Measurements from ENCODE around the gene HNRNPR. TPM values are rescaled to one million over a fixed set of nuclear protein-coding genes. Genes with fewer than 3 reads are reported as not detected.

Gene HNRNPR
- total and polyA plus RNA-seq, 9 of the 15 experiments (the other 6 are each of a cell fraction or from before 2014, with no cell fraction given): 80.9 to 372 (median 301) TPM

- CTCF ChIA-PET (ENCODE audit: low intra/inter-chr PET ratio): no interaction called here
- no peak overlapping the region for H3K4me2 ChIP-seq (ENCODE audit: insufficient read depth, low read length)
- in situ Hi-C loops (cut with MboI): no loop called here
Observed at GRCh38 chr1:23274134-23274505, 70.0 kb downstream of the HNRNPR start.

More at GRCh38 chr1:23274134-23274505, 70.0 kb downstream of the HNRNPR start:
- H3K4me1 ChIP-seq (replicated peaks in 1 of 2; ENCODE audit: control insufficient read depth in 2 of 2, insufficient read depth in 2 of 2, low read length in 2 of 2): peaks cover 0 to 6% of the 10 kb centered on the region in 2 experiments; a peak in 3 of 5 replicates
- POLR2A ChIA-PET: interaction anchor here (0.8 to 1.4 kb wide), 3 partner anchors 11 to 24 kb away, joined by 3 to 4 read pairs (median 4); no protein-coding TSS in a partner anchor
- no peak overlapping the region for H3K27ac ChIP-seq (ENCODE audit: extremely low read depth, low read depth, low read length)
- intact Hi-C loops (cut with micrococcal nuclease): loop anchor here (10.0 kb wide), 1 partner anchor 179 kb away; no protein-coding TSS in a partner anchor
- no peak for TF ChIP-seq RREB1 (CRISPR knock-in tag; IDR thresholded peaks at IDR 0.05)
- TF ChIP-seq CGGBP1 (CRISPR knock-in tag; IDR thresholded peaks at IDR 0.05): no peak
- TF ChIP-seq RBM15 (IDR thresholded peaks at IDR 0.05; ENCODE audit: insufficient read depth, low read length): no peak
- no peak for TF ChIP-seq PATZ1 (CRISPR knock-in tag; IDR thresholded peaks at IDR 0.05; ENCODE audit: borderline replicate concordance)
- TF ChIP-seq ZBED1 (IDR thresholded peaks at IDR 0.05): no peak
- no peak for TF ChIP-seq NR0B1 (IDR thresholded peaks at IDR 0.05; ENCODE audit: partially characterized antibody)
- WGBS (ENCODE audit: insufficient coverage, low coverage, missing lambda C conversion rate): 85% methylated on average over 4 of the region's 4 CpGs
- no TSS peak for BruUV-seq (replicated peaks)
- ATAC-seq (no peak), DNase-seq (ENCODE audit: extremely low read depth in 1 of 4, low spot score in 3 of 4) (no peak), FAIRE-seq (no peak)
- no peaks in the 10 kb centered on the region for H3K36me3 ChIP-seq (ENCODE audit: control insufficient read depth, insufficient read depth, low read length)
- no peaks in the 10 kb centered on the region for H3K79me2 ChIP-seq (ENCODE audit: control insufficient read depth, insufficient read depth, low read length)
- H3K9ac ChIP-seq (ENCODE audit: insufficient read depth in 1 of 2, low read depth in 2 of 2, low read length in 2 of 2): no peak overlapping the region
- H3K27me3 ChIP-seq (ENCODE audit: control insufficient read depth in 2 of 2, insufficient read depth in 2 of 2, low read length in 2 of 2): no peaks in the 10 kb centered on the region
- H4K20me1 ChIP-seq (replicated peaks; ENCODE audit: control insufficient read depth, insufficient read depth, low read length): no peaks in the 10 kb centered on the region
- no peaks in the 10 kb centered on the region for H3K9me3 ChIP-seq (replicated peaks; ENCODE audit: control insufficient read depth, insufficient read depth, low read depth, low read length)
- no peaks in the 10 kb centered on the region for H3K9me1 ChIP-seq (ENCODE audit: control insufficient read depth, insufficient read depth, low read length)
- no peak overlapping the region for H2AFZ ChIP-seq (ENCODE audit: low read depth, low read length)
- no peak overlapping the region for H3K4me3 ChIP-seq

All from K562 (cell line).